NCI-H2107 treated with DMSO at 0.1 percent for 48 hours (cell line): Measurements from ENCODE around the gene LSMEM2.
"Not testable (repeated sequence)": the region's sequence is repeated elsewhere in the genome, so short reads cannot be mapped to it uniquely, and the experiment has no call there.

ENCODE experiments used
- DNase-seq: peaks from one replicate; lab custom pipeline; 2025; ENCODE audit not compliant: unreplicated experiment; lab: John Stamatoyannopoulos, UW

The LSMEM2 gene

DNA sequence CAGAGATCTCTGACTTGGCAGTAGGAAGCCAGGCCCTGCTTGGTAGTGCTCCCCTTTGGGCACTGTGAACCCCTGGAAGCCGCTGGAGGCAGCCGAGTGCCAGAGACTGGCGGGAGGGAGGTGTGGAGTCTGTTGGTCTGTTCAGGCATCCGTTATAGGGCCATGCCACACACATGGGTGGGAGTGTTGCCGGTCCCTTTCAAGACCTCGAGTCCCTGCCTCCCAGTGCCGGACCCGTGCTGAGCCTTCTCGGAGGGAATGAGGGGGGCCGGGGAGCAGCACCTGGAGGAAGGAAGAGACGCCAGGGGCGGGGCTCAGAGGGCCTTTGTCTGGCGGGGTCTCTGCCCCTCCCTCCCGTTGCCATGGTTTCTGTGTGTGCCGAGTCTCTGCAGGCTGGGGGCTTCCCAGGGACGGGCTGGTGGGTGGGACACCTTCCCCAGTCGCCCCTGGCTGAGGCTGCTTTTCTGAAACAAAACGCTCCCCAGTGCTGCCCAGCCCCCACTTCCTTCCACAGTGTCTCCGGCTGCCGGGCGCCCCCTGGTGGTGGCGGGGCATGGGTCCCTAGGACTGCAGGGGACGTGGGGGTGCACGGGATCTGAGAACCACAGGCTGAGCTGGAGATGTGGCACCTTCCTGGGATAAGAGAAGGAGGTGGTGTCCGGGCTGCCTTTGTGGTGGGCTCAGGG, 32.9 kb upstream of the LSMEM2 start:
- DNase-seq = peak; percentile 29

DNA sequence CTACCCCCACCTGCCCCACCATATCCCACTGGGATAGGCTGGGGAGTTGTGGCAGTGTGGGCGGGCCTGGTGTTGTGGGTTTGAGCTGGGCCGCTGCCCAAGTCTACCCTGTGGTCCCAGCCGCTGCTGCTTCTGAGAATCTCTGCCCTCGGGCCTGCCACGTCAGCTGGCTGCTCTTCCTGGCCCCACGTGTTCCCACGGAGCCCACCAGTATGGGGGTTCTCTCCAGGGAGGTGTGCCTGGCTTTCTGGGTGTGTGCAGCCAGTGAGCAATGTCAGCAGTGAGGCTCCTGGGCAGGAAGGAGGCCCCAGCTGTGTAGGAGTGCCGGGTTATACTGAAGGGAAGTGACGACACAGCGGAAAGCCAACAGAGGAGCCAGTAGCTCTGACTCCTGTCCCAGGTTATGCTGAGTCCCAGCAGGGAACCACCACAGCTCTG, 32.4 kb upstream of the LSMEM2 start:
- no peak for DNase-seq

DNA sequence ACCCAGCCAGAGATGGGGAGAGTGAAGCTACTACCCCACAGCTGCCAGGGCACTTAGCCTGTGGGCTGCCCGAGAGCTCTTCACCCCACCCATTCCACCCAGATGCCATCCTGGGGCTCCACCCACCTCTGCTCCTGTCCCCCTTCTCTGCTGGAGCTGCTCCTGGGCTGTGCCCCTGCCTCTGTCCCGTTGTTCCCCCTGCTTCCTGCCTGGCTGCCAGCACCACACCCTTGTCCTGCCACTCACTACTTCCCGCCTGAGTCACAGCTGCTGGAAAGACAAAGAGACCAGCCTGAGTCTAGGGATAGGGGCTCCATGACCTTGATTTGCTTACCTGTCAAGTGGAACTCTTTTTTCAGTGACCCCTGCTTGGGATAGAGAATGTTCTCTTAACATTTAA, 30.5 kb upstream of the LSMEM2 start:
- DNase-seq = no peak

DNA sequence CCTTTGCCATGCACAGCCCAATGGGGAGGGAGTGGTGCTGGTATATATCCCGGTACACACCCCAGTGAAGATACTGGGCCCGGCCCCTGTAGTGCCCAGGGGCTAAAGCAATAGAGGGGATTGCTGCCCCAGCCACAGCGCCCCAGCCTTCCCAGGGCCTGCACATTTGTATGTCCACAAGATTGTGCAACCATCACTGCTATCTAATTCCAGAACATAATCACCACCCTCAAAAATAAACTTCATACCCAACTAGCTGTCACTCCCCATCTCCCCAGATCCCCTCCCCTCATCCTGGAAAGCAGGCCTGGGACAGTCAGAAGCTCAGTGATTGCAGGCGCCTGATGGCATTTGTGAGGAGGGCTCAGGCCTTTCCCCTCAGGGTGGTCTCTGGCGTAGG, 29.4 kb upstream of the LSMEM2 start:
- no peak for DNase-seq

DNA sequence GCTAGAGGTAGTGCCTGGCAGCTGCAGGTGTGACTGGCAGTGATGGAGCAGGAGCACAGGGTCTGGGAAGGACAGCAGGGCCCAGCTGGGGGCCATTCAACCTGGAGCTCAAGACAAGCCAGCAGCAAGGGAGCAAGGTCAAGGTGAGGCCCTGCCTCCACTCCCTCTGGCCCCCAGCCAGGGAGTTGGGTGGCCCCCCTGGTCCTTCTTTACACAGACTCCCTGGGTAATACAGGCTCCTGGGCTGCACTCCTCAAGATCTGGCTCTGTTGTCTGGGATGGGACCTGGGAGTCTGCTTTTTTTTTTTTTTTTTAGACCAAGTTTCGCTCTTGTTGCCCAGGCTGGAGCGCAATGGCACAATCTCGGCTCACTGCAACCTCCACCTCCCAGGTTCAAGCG, 28.4 kb upstream of the LSMEM2 start:
- no peak for DNase-seq

DNA sequence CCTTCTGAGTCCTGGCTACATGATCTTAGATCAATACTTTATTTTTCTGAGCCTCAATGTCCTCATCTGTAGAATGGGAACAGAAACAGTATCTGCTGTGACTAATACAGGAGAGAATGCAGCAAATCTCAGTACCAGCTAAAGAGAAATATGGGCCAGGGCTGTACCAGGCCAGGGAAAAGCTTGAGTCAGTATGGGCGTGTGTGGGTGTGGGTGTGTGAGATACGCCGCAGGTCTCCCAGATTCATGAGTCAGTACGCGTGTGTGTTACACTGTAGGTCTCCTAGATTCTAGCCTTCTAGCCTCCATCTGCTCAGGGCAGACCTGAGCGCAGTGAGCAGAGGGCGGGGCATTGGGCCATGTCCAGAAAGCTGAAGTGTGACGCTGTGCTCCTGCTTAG, 27.7 kb upstream of the LSMEM2 start:
- DNase-seq = no peak

DNA sequence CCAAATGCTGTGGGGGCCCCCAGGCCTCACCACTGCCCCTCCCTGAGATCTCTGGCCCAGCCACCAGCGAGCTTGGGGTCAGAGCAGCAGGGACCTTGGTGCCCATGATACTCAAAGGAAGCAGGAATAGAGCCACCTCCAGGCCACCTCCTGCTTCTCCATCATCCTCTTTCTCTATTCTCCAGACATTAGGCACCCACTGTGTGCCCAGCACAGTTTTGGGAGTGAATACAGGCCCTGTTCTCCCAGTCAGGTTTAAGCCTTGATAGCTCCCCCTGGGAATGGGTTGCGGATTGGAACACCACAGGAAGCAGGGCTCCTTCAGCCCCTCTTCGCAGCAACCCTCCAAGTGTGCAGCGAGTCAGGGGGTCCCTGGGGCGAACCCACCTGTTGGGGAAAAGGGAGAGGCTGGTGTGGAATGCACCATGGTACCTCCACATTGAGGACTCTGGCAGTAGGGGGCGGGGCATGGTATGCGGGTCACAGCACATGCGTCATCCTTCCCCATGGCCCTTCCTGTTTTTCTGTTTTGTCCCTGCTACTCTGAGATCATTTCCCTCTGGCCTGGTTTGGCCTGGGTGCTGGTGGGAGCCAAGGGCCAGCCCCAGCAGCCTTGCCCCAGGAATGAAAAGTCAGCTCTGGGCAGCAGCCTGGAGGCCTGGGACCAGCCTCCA, 24.2 kb upstream of the LSMEM2 start:
- no peak for DNase-seq

DNA sequence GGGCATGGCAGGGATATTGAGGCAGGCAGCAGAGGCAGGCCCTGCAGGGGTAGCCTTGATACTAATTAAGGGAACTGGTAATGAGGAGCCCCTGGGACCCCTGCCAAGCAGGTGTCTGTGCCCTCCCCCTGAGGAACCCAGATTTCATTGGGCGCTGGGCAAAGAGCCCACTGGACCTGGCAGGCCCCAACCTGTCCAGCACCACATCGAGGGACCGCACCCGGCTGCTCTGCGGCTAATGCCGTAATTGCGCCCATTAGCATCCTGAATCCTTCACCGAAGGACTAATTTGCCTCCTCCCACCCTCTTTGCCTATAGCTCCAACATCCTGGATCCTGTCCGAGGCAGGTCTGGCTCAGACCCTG, 23.7 kb upstream of the LSMEM2 start:
- no peak for DNase-seq

DNA sequence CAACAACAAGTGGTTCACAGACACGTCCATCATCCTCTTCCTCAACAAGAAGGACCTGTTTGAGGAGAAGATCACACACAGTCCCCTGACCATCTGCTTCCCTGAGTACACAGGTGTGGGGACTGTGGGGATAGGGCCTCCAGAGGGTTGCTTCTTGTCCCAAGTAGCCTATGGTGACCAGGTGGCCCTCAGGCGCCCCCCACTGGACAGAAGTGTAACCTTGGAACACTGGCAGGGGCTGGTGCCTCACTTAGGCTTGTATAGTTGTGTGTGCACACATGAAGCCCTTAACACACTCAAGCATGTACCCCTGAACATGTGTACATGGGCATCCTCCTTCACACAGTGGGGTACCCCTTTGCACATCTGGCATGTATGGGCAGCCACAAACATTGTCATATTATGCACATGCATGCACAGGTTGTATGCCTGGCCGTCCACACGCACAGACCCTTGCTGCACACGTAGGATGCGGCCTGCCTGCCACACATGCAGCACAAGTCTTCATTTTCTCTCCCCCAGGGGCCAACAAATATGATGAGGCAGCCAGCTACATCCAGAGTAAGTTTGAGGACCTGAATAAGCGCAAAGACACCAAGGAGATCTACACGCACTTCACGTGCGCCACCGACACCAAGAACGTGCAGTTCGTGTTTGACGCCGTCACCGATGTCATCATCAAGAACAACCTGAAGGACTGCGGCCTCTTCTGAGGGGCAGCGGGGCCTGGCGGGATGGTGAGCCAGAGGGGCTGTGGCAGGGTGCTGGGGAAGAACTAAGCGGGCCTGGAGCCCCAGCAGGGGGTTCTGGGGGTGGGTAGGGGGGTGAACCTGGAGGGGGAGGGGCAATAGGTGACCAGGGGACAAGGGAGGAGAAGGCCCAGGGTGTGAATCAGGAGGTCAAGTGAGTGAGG, 21.7 kb upstream of the LSMEM2 start:
- no peak for DNase-seq

DNA sequence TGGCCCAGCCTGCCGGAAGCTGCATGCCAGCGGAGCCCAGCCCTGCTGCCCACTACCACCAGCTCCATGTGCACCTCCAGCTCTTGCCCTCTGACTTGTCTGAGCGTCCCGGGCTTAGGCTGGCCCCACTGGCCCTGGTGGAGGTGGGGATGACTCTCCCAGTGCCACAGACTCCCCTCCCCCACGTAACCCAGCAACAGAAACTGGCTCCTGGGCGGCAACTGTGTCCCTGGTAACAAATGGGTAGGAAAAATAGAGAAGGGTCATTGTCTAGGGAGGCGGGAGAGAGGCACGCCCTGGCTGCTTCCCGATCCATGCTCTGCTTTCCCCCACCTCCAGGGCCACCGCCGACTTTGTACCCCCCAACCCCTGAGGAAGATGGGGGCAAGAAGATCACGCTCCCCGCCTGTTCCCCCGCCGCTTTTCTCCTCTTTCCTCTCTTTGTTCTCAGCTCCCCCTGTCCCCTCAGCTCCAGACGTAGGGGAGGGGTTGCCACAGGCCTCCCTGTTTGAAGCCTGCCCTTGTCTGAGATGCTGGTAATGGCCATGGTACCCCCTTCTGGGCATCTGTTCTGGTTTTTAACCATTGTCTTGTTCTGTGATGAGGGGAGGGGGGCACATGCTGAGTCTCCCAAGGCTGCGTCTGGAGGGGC, 20.7 kb upstream of the LSMEM2 start:
- DNase-seq = no peak

DNA sequence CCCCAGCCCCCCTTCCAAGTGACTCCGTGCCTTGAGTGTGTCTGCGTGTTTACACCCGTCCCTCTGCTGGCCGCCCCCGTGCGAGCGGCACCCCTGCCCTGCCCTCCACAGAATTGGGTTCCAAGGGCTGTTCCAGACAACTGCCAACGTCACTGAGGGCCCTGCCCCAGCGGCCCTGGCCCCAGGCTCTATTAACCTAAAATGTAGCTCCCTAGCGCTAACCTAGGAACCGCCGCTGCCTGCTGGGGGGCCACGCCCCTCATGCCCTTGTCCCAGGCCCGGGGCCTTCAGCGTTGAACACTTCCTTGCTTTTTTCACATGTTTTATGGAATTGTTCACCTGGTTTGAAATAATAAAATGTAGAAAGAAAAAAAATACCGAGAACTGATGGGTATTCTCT, 19.9 kb upstream of the LSMEM2 start:
- no peak for DNase-seq

DNA sequence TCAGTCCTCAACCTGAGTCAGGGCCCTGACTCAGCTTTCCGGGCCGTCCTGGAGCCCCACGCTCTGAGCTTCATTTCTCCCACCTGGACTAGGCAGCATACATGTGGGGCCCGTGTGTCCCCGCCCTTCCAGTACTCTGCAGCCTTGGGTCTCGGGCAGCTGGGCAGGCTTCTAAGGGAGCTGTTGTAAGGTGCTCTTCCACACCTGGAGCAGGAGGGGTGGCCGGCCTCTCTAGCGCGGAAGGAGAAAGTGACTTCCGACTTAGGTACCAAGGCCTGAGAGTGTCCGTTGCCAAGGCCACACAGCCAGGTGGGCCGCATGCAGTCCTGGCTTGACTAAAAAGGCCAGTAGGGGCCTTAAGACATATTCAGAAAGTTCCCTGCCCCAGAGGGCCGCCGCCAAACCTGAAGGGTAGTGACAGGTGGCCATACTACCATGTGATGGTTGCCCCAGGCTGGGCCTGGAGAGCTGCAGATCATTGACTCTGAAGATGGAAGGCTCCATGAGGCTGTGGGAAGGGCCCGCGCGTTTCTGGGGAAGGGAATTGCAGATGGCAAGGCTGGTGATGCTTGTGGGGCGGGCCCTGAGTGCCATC, 19.4 kb upstream of the LSMEM2 start:
- no peak for DNase-seq

DNA sequence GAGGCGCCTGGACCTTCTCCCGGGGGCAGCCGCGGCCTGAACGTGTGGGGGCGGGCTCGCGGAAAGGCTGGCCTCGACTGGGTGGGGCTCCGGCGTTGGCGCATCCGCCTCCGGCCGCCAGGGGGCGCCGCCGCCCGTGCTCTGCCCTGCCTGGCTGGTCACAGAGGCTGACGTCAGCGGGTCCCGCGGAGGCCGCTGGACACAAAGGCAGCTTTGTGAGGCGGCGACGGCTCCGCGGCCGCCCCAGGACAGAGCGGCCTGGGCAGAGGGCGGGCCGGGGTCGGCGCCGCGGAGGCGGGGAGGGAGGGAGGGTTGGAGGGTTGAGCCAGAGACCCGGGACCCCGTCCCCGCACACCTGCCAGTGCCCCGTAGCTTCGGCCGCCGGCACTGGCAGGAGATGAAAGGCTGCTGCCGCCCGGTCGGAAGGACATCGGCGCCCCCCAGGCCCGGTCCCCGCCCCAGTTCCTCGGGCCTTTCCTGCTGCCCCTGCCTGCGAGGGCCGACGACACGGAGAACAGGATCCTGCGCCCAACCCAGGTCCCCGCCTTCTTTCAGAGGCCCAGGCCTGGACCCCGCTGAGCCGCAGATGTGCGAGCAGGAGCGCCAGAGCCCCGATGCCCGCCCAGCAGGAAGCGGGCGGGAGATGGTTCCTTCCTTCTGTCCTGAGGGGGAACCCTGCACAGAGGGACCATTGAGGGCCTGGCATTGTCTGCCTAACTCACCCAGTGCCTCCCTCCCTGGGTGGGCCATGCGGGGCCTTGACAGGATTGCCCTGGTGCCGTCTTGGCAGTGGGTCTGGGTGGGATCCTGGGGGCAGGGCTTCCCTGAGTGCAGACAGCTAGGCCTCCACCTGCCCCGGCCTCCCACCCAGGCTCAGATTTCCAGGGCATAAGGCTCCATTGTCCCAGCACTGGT, 18.6 kb upstream of the LSMEM2 start:
- peak; percentile 22 for DNase-seq

DNA sequence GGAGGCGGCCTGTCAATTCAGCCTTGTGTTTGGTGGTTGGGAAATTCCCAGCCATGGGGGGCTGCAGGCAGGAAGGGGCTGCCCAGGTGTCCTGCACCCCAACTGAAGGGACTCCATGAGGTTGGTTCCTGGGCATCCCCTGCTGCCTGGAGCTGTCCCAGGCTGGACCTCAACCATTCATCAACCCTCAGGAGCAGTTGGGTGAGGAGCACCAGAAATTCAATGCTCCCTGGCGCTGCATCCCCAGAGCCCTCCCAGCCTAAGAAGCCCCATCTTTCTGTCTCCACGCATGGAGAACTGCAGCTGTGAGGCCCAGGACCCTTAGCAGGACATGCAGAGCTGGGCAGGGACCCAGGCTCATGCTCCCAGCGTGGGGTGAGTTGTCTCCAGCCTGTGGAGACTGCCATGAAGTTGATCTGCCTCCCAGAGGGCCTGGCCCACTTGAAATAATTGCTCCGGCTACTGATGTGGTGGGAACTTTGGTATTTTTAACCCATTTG, 17.9 kb upstream of the LSMEM2 start:
- DNase-seq = no peak

DNA sequence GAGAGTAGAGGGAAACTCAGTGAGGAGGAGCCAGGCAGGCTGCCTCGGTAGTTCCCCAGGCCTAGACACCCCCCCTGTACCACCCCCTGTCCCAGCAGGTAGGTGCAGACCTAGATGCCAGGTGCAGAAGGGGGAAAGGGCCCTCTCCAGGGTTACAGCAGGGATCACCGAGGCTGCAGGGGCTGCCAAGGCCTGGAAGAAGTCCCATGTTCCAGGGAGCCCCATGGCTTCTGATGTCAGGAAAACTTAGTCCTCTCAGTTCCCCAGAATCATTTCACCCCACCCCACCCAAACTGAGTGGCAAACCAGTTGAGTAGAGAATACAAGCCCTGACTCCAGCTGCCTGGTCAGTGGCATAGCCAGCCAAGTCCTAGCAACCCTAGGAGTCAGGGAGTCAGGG, 17.4 kb upstream of the LSMEM2 start:
- DNase-seq = no peak

DNA sequence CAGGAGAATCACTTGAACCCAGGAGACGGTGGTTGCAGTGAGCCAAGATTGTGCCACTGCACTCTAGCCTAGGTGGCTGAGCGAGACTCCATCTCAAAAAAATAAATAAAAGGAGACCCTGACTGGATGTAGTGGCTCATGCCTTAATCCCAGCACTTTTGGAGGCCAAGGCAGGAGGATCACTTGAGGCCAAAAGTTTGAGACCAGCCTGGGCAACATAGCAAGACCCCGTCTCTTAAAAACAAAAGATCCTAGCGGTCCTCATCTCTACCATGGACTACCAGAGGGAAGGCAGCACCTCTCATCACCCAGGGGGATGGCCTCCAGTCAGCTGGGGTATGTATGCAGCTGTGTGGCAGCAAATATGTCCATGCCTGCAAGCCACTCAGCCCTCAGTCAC, 16.7 kb upstream of the LSMEM2 start:
- DNase-seq = not testable (repeated sequence)

DNA sequence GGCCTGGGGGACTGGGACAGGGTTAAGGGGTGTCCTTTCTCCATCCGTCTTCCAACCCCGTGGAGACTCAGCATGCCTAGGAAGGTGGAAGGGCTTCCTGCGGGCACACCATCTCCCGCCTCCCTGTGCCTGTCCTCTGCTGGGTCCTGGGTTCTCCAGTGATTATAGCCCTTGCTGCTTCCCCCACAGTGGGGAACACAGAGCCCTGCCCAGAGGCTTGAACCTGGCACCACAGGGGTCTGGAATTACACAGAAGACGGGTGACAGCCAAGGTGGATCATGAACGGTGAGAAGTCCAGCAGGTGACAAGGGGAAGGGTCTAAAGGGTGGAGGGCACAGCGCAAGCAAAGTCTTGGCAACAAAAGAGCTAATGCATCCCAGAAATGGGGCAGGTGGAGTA, 16.1 kb upstream of the LSMEM2 start:
- DNase-seq = no peak

DNA sequence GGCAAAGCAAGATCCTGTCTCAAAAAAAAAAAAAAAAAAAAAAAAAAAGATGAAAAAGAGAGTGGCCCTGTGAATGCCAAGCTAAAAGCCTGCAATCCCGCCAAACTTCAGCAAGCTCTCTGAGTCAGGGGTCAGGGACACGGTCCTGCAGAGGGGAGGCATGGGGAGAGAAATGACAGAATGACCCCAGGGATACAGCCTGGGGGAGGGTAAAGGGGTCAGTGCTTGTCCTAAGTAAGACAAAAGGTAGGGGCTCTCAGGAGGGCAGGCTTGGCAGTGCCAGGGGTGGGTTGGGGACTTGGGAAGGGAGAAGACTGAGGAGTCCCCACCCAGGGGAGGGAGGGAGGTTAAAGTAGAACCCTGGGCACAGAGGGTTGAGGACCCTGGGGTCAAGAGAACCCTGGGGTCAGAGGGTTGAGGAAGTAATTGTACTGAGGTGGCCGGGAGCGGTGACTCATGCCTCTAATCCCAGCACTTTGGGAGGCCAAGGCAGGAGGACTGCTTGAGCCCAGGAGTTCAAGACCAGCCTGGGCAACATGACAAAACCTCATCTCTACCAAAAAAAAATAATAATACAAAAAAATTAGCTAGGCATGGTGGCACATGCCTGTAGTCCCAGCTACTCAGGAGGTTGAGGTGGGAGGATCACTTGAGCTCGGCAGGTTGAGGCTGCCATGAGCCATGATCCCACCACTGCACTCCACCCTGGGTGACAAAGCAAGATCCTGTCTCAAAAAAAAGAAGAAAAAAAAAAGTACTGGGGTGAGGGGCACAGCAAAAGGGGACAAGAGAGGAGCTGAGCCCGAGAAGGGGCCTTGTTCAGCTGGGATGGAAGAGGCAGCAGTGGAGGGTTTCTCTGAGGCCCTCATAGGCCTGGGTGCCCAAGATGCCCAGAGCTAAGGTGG, 15.2 kb upstream of the LSMEM2 start:
- no peak for DNase-seq
